NCI-H1436 treated with DMSO at 0.1 percent for 48 hours (cell line): Measurements from ENCODE around the gene DIP2C.

ENCODE experiments used
- DNase-seq: peaks from one replicate; lab custom pipeline; 2025; lab: John Stamatoyannopoulos, UW

Gene DIP2C

GRCh38 chr10:228366-228765 lies 461.1 kb downstream of the DIP2C start:
- DNase-seq = no peak

GRCh38 chr10:227014-227413 lies 462.5 kb downstream of the DIP2C start:
- no peak for DNase-seq

- DNase-seq = no peak
Observed at GRCh38 chr10:226018-226417, 463.4 kb downstream of the DIP2C start.

GRCh38 chr10:224571-224970 lies 464.9 kb downstream of the DIP2C start:
- no peak for DNase-seq
